HEK293T (cell line): ENCODE measurements around the gene RANBP2.
"Not testable (repeated sequence)": the region's sequence is repeated elsewhere in the genome, so short reads cannot be mapped to it uniquely, and the experiment has no call there.

Source experiments
- NFRKB ChIP-seq: fragments of 450-650 bp; IDR thresholded peaks from 2 replicates; pipeline ENCODE4 v1.6.1; 2016; ENCODE audit warnings: mild to moderate bottlenecking, moderate library complexity
- SP1 ChIP-seq: fragments of 450-650 bp; IDR thresholded peaks from 2 replicates; pipeline ENCODE4 v1.6.1; 2017
- SUZ12 ChIP-seq: fragments of 450-650 bp; IDR thresholded peaks from 2 replicates; pipeline ENCODE4 v1.6.1; 2016; ENCODE audit warnings: mild to moderate bottlenecking

DNA sequence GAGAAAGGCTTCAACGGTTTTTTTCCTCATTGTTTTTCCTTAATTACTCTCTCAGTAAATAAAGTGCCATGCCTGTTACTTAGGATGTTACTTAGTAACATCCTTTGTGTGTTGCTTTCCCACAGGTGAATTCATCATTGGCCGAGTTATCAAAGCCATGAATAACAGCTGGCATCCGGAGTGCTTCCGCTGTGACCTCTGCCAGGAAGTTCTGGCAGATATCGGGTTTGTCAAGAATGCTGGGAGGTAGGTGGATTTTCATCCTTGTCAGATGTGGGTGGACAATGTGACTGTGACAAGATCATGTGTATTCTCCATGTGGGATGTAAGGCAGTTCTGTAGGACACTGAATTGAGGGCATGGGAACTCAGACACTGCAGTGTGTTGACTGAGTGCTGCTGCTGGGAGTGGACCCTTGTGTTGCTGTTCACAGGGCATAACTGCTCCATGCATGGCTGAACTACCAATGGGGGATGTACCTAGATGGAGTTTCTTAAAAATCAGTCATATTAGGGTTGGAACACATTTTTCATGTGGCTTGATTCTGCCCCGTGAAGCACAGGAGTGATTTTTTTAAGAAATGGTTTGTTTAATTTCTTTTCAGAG, 47.0 kb upstream of the RANBP2 start:
- not testable (repeated sequence) for TF ChIP-seq SUZ12, SP1, NFRKB
